Measurements from ENCODE around the gene CENPH.

DNA sequence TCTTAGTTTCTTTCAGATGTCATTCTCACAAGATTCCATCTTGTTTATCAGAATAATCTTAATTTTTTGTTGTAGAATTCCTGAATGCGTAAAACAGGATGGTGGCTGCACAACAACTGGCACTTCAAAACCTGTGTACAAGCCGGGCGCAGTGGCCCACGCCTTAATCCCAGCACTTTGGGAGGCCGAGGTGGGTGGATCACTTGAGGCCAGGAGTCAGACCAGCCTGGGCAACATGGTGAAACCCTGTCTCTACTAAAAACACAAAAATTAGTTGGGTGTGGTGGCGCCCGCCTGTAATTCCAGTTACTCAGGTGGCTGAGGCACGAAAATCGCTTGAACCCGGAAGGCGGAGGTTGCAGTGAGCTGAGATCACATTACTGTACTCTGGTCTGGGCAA is 32.9 kb upstream of the CENPH start:
- no peak for TF ChIP-seq POLR2AphosphoS5 (IDR thresholded peaks at IDR 0.05)
- TF ChIP-seq EP300 (IDR thresholded peaks at IDR 0.05): no peak

Measured in gastroesophageal sphincter (tissue), 2 donors.